H1 (cell line): ENCODE measurements around the gene VASN. TPM values are rescaled to one million over a fixed set of nuclear protein-coding genes. Genes with fewer than 3 reads are reported as not detected.

Experiments used
- SP1 ChIP-seq: IDR thresholded peaks from 2 replicates; pipeline ENCODE4 v1.6.1; 2011; ENCODE audit warnings: low read depth, low read length
- polyA plus RNA-seq, 7 experiments: library from polyadenylated mRNA; depleted of rRNA in 3 of 7; stranded (reverse) in 5 of 7; unstranded in 2 of 7; fragments of >200 nt in 5 of 7; fragments of 200-250 nt in 2 of 7; gene quantifications; 1 replicate in 5 of 7; 2 replicates in 1 of 7; 4 replicates in 1 of 7; pipeline versions ENCODE4 v1.2.1 to v1.2.3, GENCODE V29; 2011 to 2013; ENCODE audit warnings: missing spikeins in 2 of 7, mixed read lengths in 2 of 7
- total RNA-seq: library from RNA; stranded (reverse); fragmentation: NEBNext Ultra II Directional; extraction: Animal tissue kit (Norgen Biotek cat#: 25700); gene quantifications from 2 replicates; pipeline ENCODE4 v1.2.1, GENCODE V29; 2021

The VASN gene
- total and polyA plus RNA-seq, 2 of the 8 experiments (the other 6 are each of a cell fraction or from before 2014, with no cell fraction given), result 9.6 to 11.3 TPM

- peak; percentile 23; the same call in 1 of the 2 replicates for TF ChIP-seq SP1
- TF ChIP-seq, all 59 proteins: peak for 13
These were observed 44.8 kb downstream of the VASN start, which contains the start of gene CORO7 (continued) for GRCh38 chr16:4416200-4417032.
